OCI-LY1 (cell line): ENCODE data around the gene PCDHGA9.

Source experiments
- EZH2 ChIP-seq: fragments of 200-600 bp; sonication (generic), shearing (Covaris generic); IDR thresholded peaks from 2 replicates; pipeline ENCODE4 v1.8.0; 2017; ENCODE audit warnings: borderline replicate concordance, mixed run types, mild to moderate bottlenecking, antibody characterized with exemption, low read length, moderate library complexity, mixed read lengths
- TF ChIP-seq, protein P1 (sequence below): fragments of 200-600 bp; sonication (generic), shearing (Covaris generic); IDR thresholded peaks from 2 replicates; pipeline ENCODE4 v1.5.1; 2017; ENCODE audit warnings: mild to moderate bottlenecking, antibody characterized with exemption, low read length, moderate library complexity, mixed read lengths

- TF ChIP-seq EZH2 = no peak
- TF ChIP-seq, protein P1, sequence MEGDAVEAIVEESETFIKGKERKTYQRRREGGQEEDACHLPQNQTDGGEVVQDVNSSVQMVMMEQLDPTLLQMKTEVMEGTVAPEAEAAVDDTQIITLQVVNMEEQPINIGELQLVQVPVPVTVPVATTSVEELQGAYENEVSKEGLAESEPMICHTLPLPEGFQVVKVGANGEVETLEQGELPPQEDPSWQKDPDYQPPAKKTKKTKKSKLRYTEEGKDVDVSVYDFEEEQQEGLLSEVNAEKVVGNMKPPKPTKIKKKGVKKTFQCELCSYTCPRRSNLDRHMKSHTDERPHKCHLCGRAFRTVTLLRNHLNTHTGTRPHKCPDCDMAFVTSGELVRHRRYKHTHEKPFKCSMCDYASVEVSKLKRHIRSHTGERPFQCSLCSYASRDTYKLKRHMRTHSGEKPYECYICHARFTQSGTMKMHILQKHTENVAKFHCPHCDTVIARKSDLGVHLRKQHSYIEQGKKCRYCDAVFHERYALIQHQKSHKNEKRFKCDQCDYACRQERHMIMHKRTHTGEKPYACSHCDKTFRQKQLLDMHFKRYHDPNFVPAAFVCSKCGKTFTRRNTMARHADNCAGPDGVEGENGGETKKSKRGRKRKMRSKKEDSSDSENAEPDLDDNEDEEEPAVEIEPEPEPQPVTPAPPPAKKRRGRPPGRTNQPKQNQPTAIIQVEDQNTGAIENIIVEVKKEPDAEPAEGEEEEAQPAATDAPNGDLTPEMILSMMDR = no peak
These were observed 46.4 kb upstream of the PCDHGA9 start for GRCh38 chr5:141356133-141356532.
